Activated CD4-positive, alpha-beta T cell treated with anti-CD3 and anti-CD28 coated beads, Interleukin-2, amount 50 U/mL, for 24 hours (primary cell): ENCODE data around the gene AK3.
"Not testable (repeated sequence)": the region's sequence is repeated elsewhere in the genome, so short reads cannot be mapped to it uniquely, and the experiment has no call there.

ENCODE experiments used
- DNase-seq, 2 donors: peaks; one replicate each; pipeline ENCODE4 v3.0.0-alpha.2; 2020; ENCODE audit warnings: low read depth in 1 of 2, low spot score in 1 of 2

The AK3 gene

DNA sequence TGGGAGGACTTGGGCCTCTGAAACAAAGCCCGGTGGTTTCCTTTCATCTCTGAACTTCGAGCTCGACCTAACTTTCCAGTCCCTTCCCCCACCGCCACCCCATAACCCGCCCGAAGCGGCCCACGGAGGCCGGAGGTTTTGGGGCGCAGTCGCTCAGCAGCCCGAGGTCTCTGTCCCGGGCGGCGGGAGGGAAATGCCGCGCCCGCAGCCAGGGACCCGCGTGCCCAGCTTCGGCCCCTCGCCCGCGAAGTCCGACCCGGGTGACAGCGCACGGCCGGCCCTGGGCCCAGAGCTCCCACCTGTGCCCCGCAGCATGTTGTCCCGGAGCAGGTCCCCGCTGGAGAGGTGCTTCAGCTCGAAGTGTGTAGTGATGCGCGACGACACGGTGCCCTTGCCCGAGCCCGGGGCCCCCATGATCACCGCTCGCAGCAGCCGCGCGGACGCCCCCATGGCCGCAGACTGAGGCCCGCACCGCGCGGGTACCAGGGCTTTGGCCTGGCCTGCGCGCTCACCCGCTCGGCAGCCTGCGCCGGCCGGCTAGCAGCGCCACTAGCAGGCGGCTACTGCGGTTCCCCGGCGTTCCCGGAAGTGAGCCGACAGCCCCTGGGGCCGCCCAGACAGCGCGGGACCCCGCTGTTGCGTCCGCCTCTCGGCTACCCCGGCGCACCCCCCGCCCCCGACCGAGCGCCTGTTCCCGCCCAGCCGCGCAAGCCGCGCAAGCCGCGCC is at the start of gene AK3:
Gene AK3 (minus strand): TSS at position 565 of the 727 bp plus-strand sequence. CDS start 115 bp downstream, at position 450.
- DNase-seq, result peak; percentile 54 to 69

DNA sequence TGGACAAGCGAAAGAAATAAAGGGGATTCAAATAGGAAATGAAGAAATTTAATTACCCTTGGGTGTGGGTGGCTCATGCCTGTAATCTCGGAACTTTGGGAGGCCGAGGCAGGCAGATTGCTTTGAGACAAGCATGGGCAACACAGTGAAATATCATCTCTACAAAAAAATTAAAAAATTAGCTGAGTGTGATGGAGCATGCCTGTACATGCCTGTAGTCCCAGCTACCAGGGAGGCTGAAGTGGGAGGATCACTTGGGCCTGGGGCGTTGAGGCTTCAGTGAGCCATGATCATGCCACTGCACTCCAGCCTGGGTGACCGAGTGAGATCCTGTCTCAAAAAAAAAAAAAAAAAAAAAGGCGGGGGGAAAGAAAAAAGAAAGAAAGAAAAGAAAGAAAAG is 47.7 kb upstream of the AK3 start:
- DNase-seq, result no peak

DNA sequence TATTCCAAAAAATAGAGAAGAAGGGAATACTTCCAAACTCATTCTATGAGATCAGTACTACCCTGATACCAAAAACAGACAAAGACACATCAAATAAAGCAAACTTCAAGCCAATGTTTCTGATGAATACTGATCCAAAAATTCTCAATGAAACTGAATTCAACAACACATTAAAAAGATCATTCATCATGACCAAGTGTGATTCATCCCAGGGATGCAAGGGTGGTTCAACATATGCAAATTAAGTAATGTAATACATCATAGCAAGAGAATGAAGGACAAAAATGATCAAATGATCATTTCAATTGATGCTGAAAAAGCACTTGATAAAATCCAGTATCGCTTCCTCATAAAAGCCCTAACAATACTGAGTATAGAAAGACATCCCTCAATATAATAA is 46.9 kb upstream of the AK3 start:
- no peak for DNase-seq

DNA sequence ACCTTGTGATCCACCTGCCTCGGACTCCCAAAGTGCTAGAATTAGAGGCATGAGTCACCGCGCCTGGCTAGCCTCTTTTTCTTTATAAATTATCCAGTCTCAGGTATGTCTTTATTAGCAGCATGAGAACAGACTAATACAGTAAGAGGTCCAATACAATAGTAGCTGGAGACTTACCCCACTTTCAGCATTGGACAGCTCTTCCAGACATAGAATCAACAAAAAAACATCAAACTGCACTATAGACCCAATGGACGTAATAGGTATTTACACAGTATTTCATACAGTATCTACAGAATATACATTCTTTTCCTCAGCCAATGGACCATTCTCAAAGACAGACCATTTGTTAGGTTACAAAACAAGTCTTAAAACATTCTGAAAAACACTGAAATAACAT is 45.6 kb upstream of the AK3 start:
- DNase-seq, result no peak

DNA sequence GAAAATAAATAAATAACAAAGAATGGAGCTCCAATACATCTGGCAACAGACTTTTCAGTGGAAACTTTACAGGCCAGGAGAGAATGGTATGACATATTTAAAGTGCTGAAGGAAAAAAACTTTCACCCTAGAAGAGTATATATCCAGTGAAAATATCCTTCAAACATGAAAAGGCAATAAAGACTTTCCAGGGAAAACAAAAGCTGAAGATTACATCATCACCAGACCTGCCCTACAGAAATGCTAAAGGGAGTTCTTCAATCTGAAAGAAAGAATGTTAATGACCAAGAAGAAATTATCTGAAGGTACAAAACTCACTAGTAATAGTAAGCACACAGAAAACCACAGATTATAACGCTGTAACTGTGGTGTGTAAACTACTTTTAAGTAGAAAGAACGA is 43.4 kb upstream of the AK3 start:
- DNase-seq, result no peak

DNA sequence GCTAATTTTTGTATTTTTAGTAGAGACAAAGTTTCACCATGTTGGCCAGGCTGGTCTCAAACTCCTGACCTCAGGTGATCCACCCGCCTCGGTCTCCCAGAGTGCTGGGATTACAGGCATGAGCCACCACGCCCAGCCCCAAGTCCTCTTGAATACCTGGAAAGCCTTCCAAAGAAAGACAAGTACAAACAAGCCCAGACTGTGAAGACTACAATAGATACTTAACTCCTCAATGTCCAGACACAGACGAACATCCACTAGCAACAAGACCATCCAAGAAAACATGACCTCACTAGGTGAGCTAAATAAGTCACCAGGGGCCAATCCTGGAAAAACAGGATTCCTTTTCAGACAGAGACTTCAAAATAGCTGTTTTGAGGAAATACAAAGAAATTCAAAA is 42.2 kb upstream of the AK3 start:
- not testable (repeated sequence) for DNase-seq

DNA sequence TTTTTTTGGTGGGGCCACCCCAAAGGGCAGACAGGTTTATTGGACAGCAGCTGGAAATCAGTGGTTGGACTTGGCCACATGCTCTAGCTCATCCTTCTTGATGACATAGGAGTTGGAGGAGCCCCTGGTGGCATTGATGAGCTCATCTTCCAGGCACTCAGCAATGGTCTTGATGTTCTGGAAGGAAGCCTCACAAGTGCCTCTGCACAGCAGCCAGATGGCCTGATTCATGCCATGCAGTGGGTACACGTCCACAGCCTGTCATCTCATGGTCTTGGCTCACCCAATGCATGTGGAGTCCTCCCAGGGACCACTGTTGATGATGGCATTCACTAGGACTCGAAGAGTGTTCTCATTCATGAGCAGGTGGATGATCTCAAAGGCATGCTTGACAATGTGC is 40.4 kb upstream of the AK3 start:
- no peak for DNase-seq

DNA sequence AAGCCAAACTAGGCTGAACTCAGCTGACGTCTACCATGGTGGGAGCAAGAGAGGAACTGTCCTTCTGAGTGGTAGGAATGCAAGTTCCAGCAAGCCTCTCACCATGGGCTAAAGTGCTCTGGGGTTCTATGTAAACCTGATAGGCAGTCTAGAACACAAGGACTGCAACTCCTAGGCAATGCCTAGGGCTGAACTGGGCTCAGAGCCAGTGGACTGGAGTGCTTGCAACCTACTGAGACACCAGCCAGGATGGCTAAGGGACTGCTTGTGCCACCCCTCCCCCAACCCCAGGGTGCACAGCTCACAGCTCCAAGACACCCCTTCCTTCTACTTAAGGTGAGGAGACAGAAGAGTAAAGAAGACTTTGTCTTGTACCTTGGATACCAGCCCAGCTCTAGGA is 39.6 kb upstream of the AK3 start:
- DNase-seq, result no peak

DNA sequence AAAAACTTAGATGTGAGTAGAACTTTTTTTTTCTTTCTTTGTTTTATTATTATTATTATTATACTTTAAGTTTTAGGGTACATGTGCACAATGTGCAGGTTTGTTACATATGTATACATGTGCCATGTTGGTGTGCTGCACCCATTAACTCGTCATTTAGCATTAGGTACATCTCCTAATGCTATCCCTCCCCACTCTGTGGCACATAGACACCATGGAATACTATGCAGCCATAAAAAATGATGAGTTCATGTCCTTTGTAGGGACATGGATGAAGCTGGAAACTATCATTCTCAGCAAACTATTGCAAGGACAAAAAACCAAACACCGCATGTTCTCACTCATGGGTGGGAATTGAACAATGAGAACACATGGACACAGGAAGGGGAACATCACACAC is 34.0 kb upstream of the AK3 start:
- not testable (repeated sequence) for DNase-seq

DNA sequence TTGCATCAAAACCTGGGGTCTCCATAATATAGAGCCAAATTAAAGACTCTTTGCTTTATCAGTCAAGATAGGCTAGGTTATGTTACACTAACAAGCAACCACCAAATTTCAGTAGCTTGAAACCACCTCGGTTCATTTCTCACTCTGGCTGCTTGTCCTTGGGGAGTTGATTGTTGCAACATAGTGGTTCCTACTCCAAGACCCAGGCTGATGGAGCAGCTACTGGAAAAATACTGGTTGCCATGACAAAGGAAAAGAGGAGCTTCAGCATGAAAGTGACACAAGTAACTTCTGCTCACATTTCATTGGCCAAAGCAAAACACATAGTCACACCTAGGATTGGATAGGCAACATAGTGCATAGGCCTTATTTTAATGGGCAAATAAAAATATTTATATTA is 33.2 kb upstream of the AK3 start:
- no peak for DNase-seq

DNA sequence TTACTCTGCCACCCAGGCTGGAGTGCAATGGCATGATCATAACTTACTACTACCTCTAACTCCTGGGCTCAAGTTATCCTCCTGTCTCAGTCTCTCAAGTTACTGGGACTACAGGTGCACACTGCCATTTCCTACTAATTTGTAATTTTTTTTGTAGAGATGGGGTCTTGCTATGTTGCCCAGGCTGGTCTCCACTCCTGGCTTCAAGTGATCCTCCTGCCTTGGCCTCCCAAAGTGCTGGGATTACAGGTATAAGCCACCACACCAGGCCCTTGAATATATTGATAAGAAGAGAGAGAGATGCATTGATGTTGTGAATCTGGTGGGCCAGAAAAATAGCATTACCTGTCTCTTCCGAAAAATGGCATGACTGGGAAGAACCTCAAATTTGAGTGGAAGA is 30.8 kb upstream of the AK3 start:
- no peak for DNase-seq

DNA sequence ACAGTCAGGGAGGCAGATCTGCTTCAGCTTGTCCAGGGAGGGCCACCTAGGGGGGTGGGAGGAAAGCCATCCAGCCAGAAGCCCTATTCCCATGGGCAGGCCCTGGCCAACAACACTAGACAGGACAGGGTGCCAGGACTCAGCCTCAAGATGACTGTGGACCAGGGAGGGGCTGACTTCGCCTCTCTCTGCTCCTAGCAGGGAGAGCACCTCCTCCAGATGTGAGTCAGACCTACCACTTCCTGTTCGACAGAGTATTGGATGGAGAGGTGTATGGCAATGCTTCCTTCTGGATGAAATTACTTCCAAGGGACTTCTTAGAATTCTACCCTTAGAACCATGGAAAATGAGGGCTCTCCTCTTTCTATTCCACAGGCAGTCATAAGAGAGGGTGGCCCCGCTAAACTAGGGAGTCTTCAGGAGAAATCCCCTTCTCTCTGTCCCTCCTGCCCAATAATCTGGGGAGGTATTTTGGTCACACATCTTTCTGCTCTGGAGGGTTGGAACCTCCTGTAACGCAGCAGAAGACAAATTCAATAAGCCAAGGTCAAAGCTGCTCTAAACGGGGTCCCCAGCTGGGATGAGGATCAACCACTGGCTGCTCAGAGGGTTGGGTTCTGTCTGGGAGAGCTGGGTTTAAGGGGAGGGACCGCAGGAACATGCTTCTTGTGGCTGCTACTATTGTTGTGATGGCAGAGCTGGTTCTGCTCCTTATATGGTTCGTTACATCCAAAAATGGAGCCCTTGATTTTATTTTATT is 28.5 kb upstream of the AK3 start:
- DNase-seq, result no peak

DNA sequence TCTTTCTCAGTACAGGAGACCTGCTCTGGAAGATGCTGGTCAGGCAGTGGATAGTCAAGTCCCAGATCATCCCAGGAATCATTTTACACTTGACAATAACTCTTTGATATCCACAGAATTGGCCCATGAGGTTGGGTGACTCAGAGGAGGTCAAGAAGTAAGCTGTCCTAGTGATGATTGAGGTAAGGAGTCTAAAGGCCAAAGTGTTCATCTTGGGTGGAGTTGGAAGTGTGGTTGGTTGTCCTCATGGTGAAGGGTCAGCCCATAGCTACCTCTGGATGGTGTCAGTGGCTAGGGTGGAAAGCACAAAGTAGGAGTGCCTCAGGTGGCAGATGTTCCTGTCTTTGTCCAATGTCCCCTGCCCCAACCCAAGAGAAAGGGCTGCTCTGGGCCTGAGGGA is 27.7 kb upstream of the AK3 start:
- DNase-seq, result no peak

DNA sequence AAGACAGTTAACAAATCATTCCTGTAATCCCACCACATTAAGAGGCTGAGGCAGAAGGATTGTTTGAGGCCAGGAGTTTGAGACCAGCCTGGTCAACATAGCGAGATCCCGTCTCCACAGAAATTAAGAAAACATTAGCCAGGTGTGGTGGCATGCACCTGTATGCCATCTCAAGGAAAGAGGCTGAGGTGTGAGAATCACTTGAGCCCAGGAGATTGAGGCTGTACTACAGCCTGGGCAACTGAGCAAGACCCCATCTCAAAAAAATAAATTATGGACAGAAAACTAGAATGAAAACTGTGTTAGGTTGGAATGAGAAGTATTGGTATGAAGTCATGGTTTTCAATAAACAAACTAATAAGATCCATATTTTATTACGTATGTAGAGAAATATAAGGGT is 23.0 kb upstream of the AK3 start:
- no peak for DNase-seq

DNA sequence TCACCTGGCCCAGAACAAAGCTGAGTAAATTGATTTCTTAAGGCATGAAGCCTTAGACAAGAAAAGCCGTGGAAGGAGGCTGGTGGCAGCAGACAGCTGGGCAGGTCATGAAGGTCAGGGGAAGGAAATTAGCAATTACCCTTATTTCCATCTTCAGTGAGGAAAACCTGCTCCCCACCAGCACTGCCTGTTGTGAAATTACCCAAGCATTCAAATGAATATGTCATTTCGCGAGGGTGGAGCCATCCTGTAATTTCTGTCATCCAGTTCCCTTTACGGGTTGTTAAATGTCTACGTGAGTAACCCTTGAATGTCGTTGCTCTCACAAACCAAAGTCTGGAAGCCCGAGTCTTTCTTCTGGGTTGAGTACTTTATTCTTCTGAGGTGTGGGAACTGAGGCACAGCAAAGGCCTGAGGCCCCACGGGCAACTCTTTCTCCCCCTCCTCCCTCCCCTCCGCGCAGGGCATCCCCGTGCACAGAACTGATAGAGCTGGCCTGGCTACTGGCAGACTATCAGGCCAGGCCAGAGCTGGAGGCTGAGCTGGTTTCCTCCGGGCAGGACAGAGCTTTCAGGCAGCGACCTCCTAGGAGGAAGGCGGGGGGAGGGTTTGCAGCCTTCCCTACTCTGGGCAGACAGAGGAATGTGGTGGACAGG is 22.0 kb upstream of the AK3 start:
- DNase-seq, result no peak

DNA sequence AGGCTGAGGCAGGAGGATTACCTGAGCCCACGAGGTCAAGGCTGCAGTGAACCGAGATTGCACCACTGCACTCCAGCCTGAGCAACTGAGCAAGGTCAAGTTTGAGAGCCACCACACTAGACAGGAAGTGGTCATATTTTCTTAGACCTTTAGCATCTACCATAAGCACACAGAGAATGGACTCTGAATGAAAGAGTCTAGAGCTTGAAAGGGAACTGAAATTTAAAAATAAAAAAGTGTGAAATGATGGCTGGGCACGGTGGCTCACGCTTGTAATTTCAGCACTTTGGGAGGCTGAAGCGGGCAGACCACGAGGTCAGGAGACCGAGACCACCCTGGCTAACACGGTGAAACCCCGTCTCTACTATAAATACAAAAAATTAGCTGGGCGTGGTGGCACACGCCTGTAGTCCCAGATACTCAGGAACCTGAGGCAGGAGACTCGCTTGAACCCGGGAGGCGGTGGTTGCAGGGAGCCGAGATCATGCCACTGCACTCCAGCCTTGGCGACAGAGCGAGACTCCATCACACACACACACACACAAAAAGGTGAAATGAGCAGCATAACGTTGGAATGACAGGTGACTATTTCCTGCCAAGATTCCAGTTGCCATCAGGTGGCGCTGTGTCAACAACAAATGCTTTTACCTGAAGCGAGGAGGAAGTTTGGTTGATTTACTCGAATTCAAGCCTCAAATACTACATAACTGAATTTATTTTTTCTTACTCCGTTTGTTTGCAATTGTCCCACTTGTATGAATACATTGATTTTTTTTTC is 21.3 kb upstream of the AK3 start:
- DNase-seq, result peak; percentile 59 to 78

DNA sequence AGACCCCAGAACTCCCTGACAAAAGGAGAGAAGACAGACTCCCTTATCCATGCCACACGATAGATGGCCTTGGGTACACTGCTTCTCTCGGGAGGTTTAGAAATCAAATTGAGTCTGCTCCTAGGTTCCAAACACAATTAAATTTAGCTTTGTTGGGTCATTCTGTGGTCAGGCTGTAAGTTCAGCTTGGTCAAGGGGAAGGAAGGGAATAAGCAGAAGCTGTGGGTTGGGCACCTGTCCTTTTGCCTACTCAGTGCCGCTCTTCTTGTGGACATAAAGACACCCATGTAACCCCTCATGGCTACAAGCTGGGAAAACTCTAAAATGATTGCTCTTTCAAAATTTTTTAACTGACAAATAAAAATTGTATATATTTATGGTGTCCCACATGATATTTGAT is 19.1 kb upstream of the AK3 start:
- DNase-seq, result no peak

DNA sequence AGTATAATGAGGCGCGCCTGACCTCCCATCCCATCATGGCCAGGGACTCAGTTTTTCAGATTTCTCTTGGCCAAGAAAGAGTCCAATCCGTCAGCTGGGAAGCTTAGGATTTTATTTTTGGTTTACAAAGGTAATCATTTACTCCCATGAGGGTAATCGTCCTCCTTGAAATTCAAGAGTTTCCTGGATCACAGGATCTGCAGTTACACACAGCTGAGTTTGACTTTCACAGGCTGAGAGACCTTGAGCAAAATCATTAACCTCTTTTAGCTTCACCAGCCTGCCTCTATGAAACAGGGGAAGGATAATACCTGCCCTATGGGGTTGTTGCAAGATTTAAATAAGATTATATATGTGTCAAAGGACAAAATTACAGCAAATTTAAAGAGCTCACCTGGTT is 15.4 kb upstream of the AK3 start:
- no peak for DNase-seq

DNA sequence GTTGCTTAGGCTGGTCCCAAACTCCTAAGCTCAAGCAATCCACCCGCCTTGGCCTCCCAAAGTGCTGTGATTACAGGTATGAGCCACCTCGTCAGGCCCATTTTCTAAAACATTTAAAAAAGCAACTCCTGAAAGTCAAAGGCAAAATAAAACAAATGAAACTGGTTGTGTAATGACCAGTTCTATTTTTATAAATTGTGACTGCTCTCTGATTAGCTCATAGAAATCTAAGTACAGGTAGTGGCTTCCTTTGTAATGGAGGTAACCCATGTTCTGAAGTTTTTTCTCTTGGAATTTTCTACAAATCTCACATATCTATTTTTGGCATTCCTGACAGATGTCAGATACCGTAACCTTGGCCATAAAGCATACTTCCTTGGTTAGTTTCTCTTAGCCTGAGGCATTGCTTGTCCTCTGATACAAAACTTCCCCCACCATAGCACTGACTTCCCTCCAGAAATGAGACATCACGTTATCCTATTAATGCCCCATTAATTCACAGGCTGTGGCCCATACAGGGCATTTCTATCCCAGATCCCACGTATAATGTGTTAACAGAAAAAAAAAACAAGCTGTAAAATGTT is 14.1 kb upstream of the AK3 start:
- DNase-seq, result no peak

DNA sequence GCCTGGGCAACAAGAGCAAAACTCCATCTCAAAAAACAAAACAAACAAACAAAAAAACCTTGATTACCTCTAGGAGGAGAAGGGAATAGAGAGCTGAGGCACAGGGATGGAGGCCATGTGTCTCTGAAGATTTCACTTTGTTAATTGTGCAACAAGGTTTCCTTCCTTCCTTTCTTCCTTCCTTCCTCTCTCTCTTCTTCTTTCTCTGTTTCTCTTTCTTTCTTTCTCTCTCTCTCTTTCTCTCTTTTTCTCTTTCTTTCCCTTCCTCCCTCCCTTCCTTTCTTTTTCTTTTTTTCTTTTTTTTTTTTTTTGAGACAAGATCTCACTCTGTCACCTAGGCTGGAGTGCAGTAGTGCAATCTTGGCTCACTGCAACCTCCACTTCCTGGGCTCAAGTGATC is 13.5 kb upstream of the AK3 start:
- DNase-seq, result not testable (repeated sequence)

DNA sequence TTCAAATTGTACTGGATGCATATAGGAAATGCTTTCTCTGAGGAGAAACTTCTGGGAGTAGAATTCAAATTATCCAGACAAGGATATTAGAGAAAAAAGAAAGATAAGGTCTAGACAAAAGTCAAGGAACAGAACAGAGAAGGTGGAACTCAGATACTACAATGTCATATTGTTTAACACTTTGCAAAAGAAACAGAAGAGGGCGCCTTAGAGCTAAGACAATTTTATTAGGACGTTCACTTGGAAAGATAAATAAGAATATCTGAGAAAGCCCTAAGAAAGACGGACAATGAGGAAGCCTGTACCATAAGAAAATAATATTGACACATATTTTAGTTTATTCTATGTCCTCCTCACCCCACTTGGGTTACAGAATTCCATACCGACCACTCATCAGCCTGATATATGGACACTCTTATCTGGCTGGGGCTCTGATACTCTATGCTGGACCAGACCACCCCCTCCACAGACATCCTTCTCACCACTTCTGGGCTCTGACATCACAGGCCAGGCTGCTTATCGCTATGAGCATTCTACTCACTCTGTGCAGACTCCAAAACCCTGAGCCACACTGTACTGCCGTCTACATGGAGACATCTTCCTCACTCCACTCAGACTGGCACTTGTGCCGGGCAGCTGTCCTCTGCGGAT is 9.1 kb upstream of the AK3 start:
- DNase-seq, result no peak
